Esophagus squamous epithelium (tissue), 4 donors: ENCODE results near the gene CPED1.
"Not testable (repeated sequence)": the region's sequence is repeated elsewhere in the genome, so short reads cannot be mapped to it uniquely, and the experiment has no call there.

Experiments
- CTCF ChIP-seq, 6 experiments: fragments of 450-650 bp in 4 of 6; fragments of 200-600 bp in 2 of 6; sonication (generic) in 2 of 6; IDR thresholded peaks; one replicate each; pipeline ENCODE4 v1.5.1; 2016 to 2019; ENCODE audit warnings: antibody characterized with exemption in 6 of 6, mild to moderate bottlenecking in 4 of 6, moderate library complexity in 4 of 6
- POLR2A ChIP-seq, 4 donors: fragments of 450-650 bp; IDR thresholded peaks; one replicate each; pipeline ENCODE4 v1.6.1; 2017; ENCODE audit warnings: antibody characterized with exemption in 4 of 4, mild to moderate bottlenecking in 4 of 4, moderate library complexity in 3 of 4

- TF ChIP-seq CTCF, POLR2A (IDR thresholded peaks at IDR 0.05): not testable (repeated sequence)
These were observed 195.4 kb downstream of the CPED1 start for GRCh38 chr7:121183883-121184282.
